Heart left ventricle (tissue), 13 donors: Measurements from ENCODE around the gene COP1.

Experiments
- POLR2A ChIP-seq, 2 donors: fragments of 450-650 bp; IDR thresholded peaks; one replicate each; pipeline ENCODE4 v1.6.1; 2017; ENCODE audit warnings: antibody characterized with exemption in 2 of 2, mild to moderate bottlenecking in 2 of 2, moderate library complexity in 2 of 2
- TF ChIP-seq, protein P1 (sequence below), 12 donors: fragments of 200-600 bp; sonication (generic) in 4 of 12; IDR thresholded peaks; one replicate each; pipeline versions ENCODE4 v1.5.0 to v1.8.0; 2018 to 2022; ENCODE audit warnings: antibody characterized with exemption in 12 of 12, mild to moderate bottlenecking in 5 of 12
- donor health status: ischemic (EF 13 %, LVEDD 7.1; RV severe dilation, severe dysfunction).
- donor health status: DM: no; HTN: yes; CAD: no.
- donor health status: DM: no; HTN: no; CAD: no.
- donor health status: ischemic (EF 25% LVEDD 6.9; RV normal size, moderate dysfunction).
- donor health status: ischemic (EF 25% LVEDD 5.7; RV mildly dilated, moderate dysfunction).
- donor health status: ischemic (EF 35%, LVEDD 5.7; RV mildly dilated, moderate dysfunction).
- donor health status: nonischemic (EF 11% LVEDD 7.7; RV severe dilation, severe dysfunction).
- donor health status: DM: yes; HTN: yes; CAD: no.
- donor health status: PGD.
- donor health status: ischemic (EF 29% LVEDD 5.4; RV normal size, mild dysfunction).
- donor health status: nonischemic (EF 23%, LVEDD 6.1; RV moderate dilation, normal function).

DNA sequence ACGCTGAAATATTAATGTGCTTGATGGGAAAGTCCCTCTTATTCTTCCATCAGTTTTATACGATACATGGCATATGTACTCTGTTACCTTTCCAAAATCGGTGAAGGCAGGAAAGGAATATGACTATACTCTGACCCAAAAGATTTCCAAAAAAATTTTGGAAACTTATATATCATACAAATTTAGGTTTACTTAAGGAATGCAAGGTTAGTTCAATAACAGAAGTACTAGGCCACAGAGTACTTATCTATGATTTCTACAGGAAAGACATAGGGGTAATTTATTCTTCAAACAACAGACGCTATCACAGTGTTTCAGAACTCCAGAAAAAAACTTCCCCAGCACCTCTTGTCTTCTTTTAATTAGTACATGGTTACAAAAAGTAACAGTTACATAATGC, 84.8 kb downstream of the COP1 start:
- TF ChIP-seq POLR2A (IDR thresholded peaks at IDR 0.05): no peak
- TF ChIP-seq, protein P1, sequence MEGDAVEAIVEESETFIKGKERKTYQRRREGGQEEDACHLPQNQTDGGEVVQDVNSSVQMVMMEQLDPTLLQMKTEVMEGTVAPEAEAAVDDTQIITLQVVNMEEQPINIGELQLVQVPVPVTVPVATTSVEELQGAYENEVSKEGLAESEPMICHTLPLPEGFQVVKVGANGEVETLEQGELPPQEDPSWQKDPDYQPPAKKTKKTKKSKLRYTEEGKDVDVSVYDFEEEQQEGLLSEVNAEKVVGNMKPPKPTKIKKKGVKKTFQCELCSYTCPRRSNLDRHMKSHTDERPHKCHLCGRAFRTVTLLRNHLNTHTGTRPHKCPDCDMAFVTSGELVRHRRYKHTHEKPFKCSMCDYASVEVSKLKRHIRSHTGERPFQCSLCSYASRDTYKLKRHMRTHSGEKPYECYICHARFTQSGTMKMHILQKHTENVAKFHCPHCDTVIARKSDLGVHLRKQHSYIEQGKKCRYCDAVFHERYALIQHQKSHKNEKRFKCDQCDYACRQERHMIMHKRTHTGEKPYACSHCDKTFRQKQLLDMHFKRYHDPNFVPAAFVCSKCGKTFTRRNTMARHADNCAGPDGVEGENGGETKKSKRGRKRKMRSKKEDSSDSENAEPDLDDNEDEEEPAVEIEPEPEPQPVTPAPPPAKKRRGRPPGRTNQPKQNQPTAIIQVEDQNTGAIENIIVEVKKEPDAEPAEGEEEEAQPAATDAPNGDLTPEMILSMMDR (IDR thresholded peaks at IDR 0.05): no peak
